Measurements from ENCODE around the gene IQGAP3. TPM values are rescaled to one million over a fixed set of nuclear protein-coding genes. Genes with fewer than 3 reads are reported as not detected.

Gene IQGAP3
- total and polyA plus RNA-seq, 9 donors: 0.05 to 1.2 (median 0.30) TPM; not detected in 1

DNA sequence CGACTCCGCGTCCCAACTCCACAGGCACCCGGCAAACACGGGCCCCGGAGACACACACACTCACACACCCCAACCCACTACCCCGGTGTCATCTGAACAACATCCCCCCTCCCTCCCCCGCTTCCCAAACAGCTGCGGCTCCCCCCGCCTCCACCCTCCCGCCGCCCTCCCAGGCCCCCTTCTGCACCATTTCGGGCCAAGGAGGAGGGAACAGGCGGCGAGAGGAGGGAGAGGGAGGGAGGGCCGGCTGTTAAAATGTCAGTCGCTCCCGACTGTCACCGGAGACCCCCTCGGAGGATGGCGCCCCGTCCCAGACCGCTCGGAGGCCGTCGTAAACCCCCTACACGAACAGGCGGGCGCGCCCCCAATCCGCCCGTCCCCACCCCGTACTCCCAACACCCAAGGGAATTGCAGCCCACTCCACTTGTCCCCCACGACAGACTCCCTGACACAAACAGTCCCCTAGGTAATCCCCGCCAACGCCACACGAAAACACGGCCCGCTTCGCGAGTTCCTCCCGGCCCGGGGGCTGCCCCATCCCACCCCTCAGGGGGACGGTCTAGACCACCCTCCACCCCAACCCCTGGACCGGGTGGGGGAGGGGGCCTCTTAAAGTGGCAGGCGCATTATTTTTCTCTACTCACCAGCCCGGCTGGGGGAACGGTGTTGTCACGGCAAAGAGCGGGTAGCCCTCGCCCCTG, 72.4 kb downstream of the IQGAP3 start:
- Histone ChIP-seq H3K36me3 (no peaks in the 10 kb centered on the region), H3K27me3 (no peaks in the 10 kb centered on the region), H3K27ac (peak overlapping the region; percentile 99 to 100), H3K4me3 (peak overlapping the region; percentile 63), H3K4me1 (ENCODE audit: insufficient read depth) (peaks cover 47% of the 10 kb centered on the region), H3K9me3 (no peaks in the 10 kb centered on the region)
- TF ChIP-seq POLR2A (IDR thresholded peaks at IDR 0.05) (no peak), EP300 (IDR thresholded peaks at IDR 0.05) (no peak)
- TF ChIP-seq, protein P1, sequence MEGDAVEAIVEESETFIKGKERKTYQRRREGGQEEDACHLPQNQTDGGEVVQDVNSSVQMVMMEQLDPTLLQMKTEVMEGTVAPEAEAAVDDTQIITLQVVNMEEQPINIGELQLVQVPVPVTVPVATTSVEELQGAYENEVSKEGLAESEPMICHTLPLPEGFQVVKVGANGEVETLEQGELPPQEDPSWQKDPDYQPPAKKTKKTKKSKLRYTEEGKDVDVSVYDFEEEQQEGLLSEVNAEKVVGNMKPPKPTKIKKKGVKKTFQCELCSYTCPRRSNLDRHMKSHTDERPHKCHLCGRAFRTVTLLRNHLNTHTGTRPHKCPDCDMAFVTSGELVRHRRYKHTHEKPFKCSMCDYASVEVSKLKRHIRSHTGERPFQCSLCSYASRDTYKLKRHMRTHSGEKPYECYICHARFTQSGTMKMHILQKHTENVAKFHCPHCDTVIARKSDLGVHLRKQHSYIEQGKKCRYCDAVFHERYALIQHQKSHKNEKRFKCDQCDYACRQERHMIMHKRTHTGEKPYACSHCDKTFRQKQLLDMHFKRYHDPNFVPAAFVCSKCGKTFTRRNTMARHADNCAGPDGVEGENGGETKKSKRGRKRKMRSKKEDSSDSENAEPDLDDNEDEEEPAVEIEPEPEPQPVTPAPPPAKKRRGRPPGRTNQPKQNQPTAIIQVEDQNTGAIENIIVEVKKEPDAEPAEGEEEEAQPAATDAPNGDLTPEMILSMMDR (IDR thresholded peaks at IDR 0.05): peak in 1 of 3 donors; percentile 9
- intact Hi-C loops (cut with DNase I): loop anchor here in 2 of 4 donors (2.0 to 5.0 kb wide), 2 partner anchors 38 to 43 kb away; no protein-coding TSS in a partner anchor
- DNase-seq: peak; percentile 82 to 85 (median 83)
- WGBS, 3 donors: 0 to 1% (median 1%) methylated on average over 48 to 51 of the region's 51 CpGs

DNA sequence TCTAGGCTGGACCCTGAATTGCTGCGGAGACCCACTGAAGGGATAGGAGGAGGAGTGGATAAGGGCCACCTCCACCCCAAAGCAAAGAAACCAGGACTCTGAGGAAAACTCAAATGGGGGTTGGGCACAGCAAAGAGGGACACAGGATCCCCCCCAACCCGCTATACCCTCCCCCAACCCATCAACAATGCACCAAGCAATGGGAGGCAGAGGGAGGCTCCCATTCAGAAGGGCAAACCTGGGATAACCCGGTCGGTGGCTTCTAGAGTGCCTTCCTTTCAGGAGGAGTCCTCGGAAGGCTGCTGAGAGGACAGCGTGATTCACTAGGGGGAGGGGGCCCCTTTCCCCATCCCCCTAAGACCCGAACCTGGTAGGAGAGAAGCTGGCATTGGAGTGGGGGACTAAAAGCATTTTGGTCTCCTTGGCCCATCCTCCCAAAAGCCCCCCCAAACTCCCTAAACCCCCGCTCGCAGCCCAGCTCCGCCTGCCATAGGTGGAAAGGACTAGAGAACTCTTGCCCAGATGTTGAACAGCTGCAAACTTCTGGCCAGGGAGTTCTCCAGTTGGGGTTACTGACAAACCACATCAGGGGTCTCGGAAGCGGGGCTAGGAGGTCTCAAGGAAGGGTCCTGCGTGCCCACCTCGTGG, 73.0 kb downstream of the IQGAP3 start:
- H3K27me3 ChIP-seq: no peaks in the 10 kb centered on the region
- H3K4me3 ChIP-seq: peak overlapping the region; percentile 63
- no peaks in the 10 kb centered on the region for H3K36me3 ChIP-seq
- no peak for DNase-seq
- intact Hi-C loops (cut with DNase I): loop anchor here in 1 of 4 donors (5.0 kb wide), 1 partner anchor 37 kb away; no protein-coding TSS in a partner anchor
- 0 to 2% (median 1%) methylated on average over 14 of the region's 14 CpGs for WGBS, 3 donors
- H3K9me3 ChIP-seq: no peaks in the 10 kb centered on the region
- peak overlapping the region; percentile 99 to 100 for H3K27ac ChIP-seq
- TF ChIP-seq POLR2A (IDR thresholded peaks at IDR 0.05): no peak
- TF ChIP-seq, protein P1 (IDR thresholded peaks at IDR 0.05): no peak
- TF ChIP-seq EP300 (IDR thresholded peaks at IDR 0.05): no peak
- H3K4me1 ChIP-seq (ENCODE audit: insufficient read depth): peaks cover 49% of the 10 kb centered on the region

DNA sequence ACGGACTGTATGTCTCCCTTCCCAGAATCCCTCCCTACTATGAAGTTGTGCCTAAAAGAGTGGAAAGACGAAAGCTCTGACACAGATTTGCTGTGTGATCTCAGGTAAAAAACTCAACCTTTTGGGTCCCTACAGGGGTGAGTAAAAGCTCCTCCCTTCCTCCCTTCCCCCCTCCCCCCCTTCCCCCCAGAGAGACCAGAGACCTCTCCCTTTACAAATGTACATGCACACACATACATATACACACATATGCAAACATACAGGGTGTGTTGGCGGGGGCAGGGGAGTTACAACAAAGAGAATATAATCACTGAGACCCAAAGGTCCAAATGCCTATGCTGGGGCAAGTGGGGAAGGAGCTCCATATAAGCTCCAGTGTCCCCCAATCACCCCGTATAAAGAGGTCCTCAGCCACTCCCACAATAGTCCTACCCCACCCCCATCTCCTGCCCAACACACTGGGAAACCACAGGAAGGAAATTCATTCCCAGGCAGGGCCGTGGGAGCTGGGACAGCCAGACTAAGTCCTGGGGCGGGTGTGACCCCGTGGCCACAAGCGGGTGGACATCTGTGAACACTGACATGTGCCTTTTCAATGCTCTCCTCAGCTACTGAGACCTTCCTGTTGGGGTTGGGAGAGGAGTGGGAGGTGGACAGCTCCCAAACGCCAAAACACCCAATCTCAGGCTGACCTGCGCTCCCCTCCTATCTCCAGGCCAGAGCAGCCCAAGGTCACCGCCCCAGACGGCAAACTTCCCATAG, 73.8 kb downstream of the IQGAP3 start:
- H3K4me3 ChIP-seq: peak overlapping the region; percentile 63
- intact Hi-C loops (cut with DNase I): loop anchor here in 1 of 4 donors (5.0 kb wide), 1 partner anchor 36 kb away; no protein-coding TSS in a partner anchor
- H3K27me3 ChIP-seq: no peaks in the 10 kb centered on the region
- no peaks in the 10 kb centered on the region for H3K36me3 ChIP-seq
- DNase-seq: peak in 3 of 5 donors; percentile 68 to 70 (median 68)
- H3K27ac ChIP-seq: peak overlapping the region; percentile 99 to 100
- TF ChIP-seq EP300 (IDR thresholded peaks at IDR 0.05) (no peak), POLR2A (IDR thresholded peaks at IDR 0.05) (no peak)
- TF ChIP-seq, protein P1 (IDR thresholded peaks at IDR 0.05): no peak
- peaks cover 51% of the 10 kb centered on the region for H3K4me1 ChIP-seq (ENCODE audit: insufficient read depth)
- H3K9me3 ChIP-seq: no peaks in the 10 kb centered on the region
- WGBS, 3 donors: 8 to 9% (median 9%) methylated on average over 12 of the region's 12 CpGs

Measured in ovary (tissue), 9 donors.